GM12872 (cell line): ENCODE measurements around the gene LZTFL1.

Source experiments
- CTCF ChIP-seq: IDR thresholded peaks from 3 replicates; pipeline ENCODE4 v1.5.1; 2011; ENCODE audit warnings: low read depth, mild to moderate bottlenecking, low read length, moderate library complexity; ENCODE audit not compliant: insufficient read depth

The LZTFL1 gene

GRCh38 chr3:45790596-45790995 is 51.3 kb downstream of the LZTFL1 start:
- no peak for TF ChIP-seq CTCF

GRCh38 chr3:45789235-45789812 is 52.6 kb downstream of the LZTFL1 start:
- TF ChIP-seq CTCF = no peak

GRCh38 chr3:45787551-45787950 is 54.4 kb downstream of the LZTFL1 start:
- TF ChIP-seq CTCF = no peak

GRCh38 chr3:45786801-45787495 is 55.0 kb downstream of the LZTFL1 start:
- TF ChIP-seq CTCF = no peak

- TF ChIP-seq CTCF = no peak
Observed at GRCh38 chr3:45785605-45786150, 56.2 kb downstream of the LZTFL1 start.

GRCh38 chr3:45783667-45784066 is 58.3 kb downstream of the LZTFL1 start:
- TF ChIP-seq CTCF = no peak

- no peak for TF ChIP-seq CTCF
Observed at GRCh38 chr3:45782381-45782780, 59.5 kb downstream of the LZTFL1 start.
